Cardiac septum (tissue), 1 donor: ENCODE data around the gene FCRL6. TPM values are rescaled to one million over a fixed set of nuclear protein-coding genes. Genes with fewer than 3 reads are reported as not detected.

Experiments
- DNase-seq: peaks from one replicate; pipeline ENCODE4 v3.0.0-alpha.2; 2020; ENCODE audit warnings: low spot score
- intact Hi-C: fragments of 100-400 bp; cut with DNase I; formaldehyde crosslinking; loops from one replicate; pipeline ENCODE4 v1.14.0; 2022
- total RNA-seq: library from RNA; stranded (reverse); fragmentation: NEBNext Ultra II Directional; extraction: Animal tissue kit (Norgen Biotek cat#: 25700); gene quantifications from one replicate; pipeline ENCODE4 v1.2.1, GENCODE V29; 2021
- donor health status: DM: no; HTN: no; CAD: no.

Gene FCRL6
- total RNA-seq, 1 donor from 2014 or later, result 0.16 TPM

DNA sequence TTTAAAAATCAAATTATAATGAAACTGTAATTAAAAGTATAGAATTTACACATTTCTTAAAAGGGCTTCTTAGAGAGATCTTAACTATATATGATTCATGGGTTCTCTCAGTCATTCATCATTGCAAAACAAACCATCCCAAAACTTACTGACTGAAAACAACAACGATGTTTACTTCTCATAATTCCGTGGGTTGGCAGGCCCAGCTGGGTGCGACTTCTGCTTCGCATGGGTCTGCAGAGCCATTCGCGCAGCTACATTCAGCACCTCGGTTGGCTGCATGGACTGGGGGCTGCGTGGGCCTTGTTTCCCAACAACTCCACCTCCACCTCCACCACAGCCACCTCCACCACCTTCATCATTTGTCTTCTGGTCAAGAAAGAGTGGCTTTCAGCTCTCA is 28.6 kb downstream of the FCRL6 start:
- intact Hi-C loops, result no loop called here
- no peak for DNase-seq

DNA sequence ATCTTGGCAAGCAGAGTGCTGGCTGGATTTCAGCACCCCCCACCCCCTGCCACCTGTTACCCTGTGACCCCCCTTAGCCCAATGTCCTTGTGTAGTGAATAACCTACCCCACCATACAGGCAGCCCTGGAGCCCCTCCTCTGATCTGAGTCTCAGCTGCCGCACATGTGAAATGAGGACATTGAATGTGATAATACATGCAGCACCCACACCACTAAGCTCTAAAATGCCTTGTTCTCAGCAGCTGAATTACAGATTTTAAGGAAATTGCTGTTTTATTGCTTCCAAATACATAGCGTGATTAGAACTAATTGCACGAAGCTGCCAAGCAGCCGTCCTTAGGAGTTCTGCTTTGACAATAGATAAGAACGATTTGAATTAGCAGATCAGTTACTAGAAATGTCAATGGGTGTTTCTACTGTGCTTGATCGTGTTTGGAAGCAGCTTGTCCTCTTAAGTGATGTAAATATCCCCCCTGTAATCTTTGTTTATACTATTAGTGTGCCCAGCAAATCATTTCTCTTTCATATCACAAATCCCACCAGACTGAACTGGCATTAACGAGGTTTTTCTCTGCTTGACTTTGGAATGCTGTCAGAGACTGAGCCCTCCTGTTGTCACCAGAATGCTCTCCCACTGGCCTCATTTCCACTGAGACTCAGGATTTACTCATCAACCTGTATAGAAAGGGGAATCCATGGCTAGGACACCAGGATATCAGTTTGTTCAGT is 29.4 kb downstream of the FCRL6 start:
- intact Hi-C loops, result no loop called here

GRCh38 chr1:159832309-159832708 is 30.1 kb downstream of the FCRL6 start:
- intact Hi-C loops, result no loop called here
- no peak for DNase-seq

More for the DNA sequence above, 29.4 kb downstream of the FCRL6 start:
- DNase-seq, result no peak

- DNase-seq, result no peak
- intact Hi-C loops, result no loop called here
Observed at GRCh38 chr1:159835356-159835755, 33.2 kb downstream of the FCRL6 start.

DNA sequence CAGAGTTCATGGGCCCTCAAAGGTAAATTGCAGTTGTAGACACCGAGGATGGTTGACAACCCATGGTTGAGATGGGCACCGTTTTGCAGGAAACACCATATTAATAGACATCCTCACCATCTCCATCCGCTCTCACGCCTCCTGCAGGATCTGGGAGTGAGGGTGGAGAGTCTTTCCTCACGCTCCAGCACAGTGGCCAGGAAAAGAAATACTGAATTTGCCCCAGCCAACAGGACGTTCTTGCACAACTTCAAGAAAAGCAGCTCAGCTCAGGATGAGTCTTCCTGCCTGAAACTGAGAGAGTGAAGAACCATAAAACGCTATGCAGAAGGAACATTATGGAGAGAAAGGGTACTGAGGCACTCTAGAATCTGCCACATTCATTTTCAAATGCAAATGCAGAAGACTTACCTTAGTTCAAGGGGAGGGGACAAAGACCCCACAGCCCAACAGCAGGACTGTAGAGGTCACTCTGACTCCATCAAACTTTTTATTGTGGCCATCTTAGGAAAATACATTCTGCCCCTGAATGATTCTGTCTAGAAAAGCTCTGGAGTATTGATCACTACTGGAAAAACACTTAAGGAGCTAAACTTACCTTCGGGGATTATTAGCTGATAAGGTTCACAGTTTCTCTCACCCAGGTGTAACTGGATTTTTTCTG is 33.8 kb downstream of the FCRL6 start:
- no peak for DNase-seq
- intact Hi-C loops, result no loop called here

GRCh38 chr1:159838715-159839114 is 36.6 kb downstream of the FCRL6 start:
- intact Hi-C loops, result no loop called here

DNA sequence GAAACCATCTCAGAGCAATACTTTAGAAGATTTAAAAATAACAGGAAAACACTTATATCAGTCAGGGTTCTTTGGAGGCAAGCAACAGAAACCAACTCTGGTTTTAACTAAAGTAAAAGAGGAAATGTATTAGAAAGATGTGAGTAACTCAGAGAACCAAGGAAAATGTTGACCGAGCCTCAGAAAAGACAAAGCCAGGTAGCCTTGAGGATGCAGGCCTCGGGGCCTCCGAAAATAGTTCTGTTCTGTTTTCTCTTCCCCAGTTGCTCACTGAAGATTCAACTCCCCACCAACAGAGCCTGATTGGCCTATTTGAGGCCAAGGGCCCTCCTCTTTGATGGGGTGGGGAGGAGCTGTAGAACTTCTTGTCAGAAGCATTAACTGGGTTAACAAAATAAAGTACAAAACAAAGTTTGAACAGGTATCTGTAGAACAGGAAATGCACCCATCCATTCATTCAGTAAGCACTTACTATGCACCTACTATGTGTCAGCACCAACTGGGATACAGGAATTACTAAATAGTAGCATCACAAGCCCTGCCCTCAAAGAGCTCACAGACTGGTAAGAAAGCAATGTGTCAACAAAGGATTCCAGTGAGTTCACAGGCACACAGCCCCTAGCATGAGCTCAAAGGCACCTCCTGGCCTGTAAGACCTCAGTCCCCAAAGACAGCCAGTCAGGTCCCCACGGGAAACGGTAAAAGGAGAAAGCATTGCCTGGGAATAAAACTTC is 37.1 kb downstream of the FCRL6 start:
- no peak for DNase-seq
- intact Hi-C loops, result no loop called here

More at GRCh38 chr1:159838715-159839114, 36.6 kb downstream of the FCRL6 start:
- no peak for DNase-seq

DNA sequence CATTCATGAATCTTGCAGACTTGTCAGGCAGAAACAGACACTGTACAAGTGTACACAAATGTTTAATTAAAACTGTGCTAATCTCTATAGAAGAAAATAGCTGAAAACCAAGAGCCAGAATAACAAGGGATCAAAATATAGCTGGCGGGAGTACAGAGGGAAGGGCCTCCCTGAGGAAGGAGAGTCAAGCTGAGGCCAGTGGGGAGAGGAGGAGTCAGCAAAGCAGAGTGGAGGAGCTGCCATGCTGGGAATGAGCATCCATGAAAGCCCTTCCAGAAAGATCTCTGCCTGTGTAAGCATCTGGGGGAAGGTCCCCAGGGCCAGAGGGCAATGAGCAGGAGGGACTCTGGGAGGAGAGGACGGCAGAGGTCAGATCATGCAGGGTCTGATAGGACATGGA is 39.6 kb downstream of the FCRL6 start:
- intact Hi-C loops, result no loop called here
- no peak for DNase-seq

GRCh38 chr1:159843459-159843858 is 41.3 kb downstream of the FCRL6 start:
- intact Hi-C loops, result no loop called here
- DNase-seq, result no peak

- intact Hi-C loops, result no loop called here
- no peak for DNase-seq
Observed at GRCh38 chr1:159845751-159846629, 43.8 kb downstream of the FCRL6 start.

DNA sequence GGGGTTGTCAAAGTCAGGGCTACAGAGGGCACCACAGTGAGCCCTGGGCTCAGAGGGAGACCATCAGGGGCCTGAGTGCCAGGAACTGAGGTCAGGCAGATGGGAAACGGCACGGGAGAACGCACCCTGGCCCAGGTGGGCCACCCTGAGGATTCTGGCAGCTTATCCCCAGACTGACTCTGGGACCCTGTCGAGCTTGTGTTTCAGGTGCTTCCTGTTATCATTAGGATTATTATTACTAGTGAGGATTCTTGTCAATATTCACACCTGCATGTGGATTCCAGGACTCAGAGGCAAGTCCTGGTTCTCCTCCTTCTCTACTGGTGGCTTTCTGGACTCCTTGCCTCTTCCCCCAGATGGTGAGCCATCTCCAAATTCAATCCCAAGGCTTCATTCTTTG is 45.1 kb downstream of the FCRL6 start:
- intact Hi-C loops, result no loop called here
- DNase-seq, result no peak

DNA sequence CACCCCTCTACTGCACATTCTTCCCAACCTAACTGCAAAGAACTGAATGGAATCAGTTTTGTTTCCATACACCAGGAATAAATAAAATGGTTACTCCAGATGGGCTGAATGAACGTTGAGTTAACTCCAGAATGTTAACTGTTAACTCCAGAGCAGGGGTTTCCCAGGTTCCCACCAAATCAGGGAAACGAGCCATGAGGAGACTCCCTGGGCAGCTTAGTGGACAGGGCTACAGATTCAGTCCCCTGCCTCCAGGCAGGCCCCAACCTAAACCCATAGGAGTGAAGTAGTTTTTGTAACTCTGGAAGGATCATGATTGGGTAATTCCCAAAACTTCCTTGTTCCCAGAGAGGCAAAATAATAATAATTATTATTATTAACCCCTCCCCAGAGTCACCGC is 46.2 kb downstream of the FCRL6 start:
- DNase-seq, result no peak
- intact Hi-C loops, result no loop called here

DNA sequence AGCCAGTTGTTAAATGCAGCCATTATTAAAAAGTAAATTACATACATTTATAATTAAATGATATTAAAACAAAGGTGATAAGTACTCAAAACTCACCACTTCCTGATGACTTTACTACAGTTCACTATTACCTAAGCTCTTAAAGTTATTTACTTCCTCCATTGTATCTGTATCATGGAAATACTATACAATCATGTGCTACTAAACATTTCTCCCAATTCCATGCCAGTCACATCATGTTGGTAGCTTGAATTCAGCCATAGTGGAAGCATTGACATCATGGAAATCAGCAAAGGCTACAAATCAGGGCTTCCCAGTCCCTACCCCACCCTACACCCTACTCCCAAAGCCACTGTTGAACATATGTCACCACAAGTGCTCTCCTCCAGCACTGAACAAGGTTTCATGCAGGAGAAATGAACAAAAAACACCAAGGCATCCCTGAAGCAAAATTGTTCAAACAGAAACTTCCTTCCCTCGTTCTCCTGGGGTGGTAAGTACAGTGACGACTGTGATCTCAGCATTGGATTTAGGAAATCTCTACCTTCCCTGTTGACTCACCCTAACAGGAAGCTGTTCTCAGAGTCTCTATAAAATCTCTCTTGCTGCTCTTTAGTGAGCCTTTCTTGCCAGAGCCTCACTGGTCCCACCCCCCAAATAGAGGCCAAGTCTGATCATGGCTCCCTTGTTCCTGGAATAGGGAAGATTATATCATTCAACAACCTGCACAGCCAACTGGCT is 47.6 kb downstream of the FCRL6 start:
- DNase-seq, result no peak
- intact Hi-C loops, result no loop called here

DNA sequence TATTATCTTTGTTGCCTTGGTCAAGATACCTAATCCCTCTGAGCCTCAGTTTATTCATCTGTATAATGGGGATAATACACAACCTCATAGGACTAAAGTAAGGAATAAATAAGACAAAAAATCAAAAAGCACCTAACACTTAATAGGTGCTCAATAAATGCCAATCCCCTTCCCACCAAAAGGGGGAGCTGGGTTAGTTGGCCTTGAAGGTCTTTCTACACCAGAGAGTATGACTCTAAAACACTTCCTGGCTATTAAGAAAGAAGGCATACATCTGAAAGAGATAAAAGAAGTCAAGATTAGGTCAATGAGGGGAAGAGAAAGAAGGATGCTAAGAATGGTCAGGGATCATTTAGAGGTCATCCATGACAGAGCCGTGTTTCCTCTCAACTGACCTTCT is 49.2 kb downstream of the FCRL6 start:
- intact Hi-C loops, result no loop called here
- DNase-seq, result no peak

DNA sequence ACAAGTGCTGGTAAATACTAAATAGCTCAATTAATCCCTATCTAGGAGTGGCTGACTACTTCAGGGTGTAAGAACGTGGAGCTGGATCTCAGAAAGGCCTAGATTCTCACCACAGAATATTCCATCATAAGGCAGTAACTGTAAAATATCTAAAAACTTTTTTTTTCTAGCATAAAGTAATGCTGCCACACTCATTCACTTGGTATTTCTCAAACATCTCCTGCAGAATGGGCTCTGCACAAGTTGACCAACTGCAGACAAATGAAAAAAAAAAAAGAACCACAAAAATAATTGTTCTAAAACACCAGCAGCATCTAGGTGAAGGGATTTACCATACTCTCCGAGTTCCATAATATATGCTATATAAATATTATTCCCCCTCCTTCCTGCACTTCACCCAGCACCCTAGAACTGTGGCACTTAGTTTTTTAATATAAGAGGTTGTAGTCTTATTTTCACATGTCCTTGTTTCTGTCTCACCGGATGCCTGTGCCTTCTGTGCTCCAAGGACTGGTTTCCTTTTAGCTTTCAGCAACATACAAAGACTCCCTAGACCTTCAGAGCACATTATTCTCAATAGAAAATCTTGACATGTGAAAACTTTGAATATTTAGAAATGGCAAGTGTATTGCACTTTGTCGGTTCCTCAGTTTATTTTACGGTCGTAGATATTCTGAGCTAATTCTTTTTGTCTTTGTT is 51.4 kb downstream of the FCRL6 start:
- no peak for DNase-seq
- intact Hi-C loops, result loop anchor here (1.0 to 2.0 kb wide), 2 partner anchors 70 to 73 kb away; partner anchors contain the start of gene DUSP23

GRCh38 chr1:159854116-159854692 is 52.0 kb downstream of the FCRL6 start:
- intact Hi-C loops, result loop anchor here (1.0 to 2.0 kb wide), 2 partner anchors 69 to 73 kb away; partner anchors contain the start of gene DUSP23
- DNase-seq, result peak; percentile 86

DNA sequence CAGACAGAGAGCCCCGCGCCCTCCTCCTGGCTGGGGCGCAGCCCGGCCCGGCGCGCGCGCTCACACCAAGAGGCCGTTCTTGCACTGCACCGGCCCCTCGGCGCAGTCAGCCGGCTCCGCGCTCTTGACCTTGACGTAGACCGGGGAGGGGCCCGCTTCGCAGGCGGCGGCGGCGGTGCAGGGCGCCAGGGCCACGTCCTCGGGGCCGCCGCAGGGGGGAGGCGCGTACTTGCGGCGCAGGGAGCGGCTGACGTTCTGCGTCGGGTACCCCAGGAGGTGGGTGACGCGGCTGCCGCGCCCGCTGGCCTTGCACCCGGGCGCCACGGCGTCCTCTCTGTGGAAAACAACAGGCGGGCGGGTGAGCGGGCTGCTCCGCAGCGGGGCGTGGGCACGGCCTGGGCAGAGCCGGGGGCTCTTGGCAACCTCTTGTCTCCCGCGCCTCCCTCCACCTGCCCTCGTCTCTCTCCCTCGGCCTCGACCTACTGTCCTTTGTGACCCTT is 52.6 kb downstream of the FCRL6 start:
- DNase-seq, result peak; percentile 92
- intact Hi-C loops, result loop anchor here (1.0 to 2.0 kb wide), 2 partner anchors 69 to 74 kb away; partner anchors contain the start of gene DUSP23

- intact Hi-C loops, result loop anchor here (2.0 kb wide), 1 partner anchor 75 kb away; the partner anchor contains the start of gene DUSP23
- no peak for DNase-seq
Observed at GRCh38 chr1:159855709-159856108, 53.5 kb downstream of the FCRL6 start.
